Common myeloid progenitor, CD34-positive (primary cell): Measurements from ENCODE around the gene C19orf12.

Experiments used
- CTCF ChIA-PET: fragments of 350-600 bp; sonication (Branson Sonifier 250); formaldehyde crosslinking; loops from one replicate; lab custom pipeline; 2021; ENCODE audit warnings: antibody characterized with exemption; lab: Charles Lee
- POLR2A ChIA-PET: fragments of 350-600 bp; sonication (Branson Sonifier 250); formaldehyde crosslinking; loops from one replicate; lab custom pipeline; 2021; ENCODE audit warnings: antibody characterized with exemption; lab: Charles Lee
- DNase-seq, 3 donors: peaks; one replicate each; pipeline versions ENCODE4 v3.0.0 to v3.0.0-alpha.2; 2013
- H3K27ac ChIP-seq, 2 experiments: 1 replicate in 1 of 2; 2 replicates in 1 of 2; pipeline ENCODE4 v1.7.0; 2013; ENCODE audit warnings: inconsistent platforms in 2 of 2, low read length in 2 of 2, mild to moderate bottlenecking in 2 of 2, low read depth in 1 of 2, moderate library complexity in 1 of 2; ENCODE audit not compliant: severe bottlenecking in 2 of 2, insufficient read depth in 1 of 2, poor library complexity in 1 of 2
- H3K27me3 ChIP-seq, 5 experiments: replicated peaks in 2 of 5; 1 replicate in 3 of 5; 2 replicates in 2 of 5; pipeline versions ENCODE4 v1.6.1 to v1.7.0; 2013; ENCODE audit warnings: low read length in 4 of 5, mild to moderate bottlenecking in 2 of 5, moderate library complexity in 2 of 5, inconsistent platforms in 1 of 5; ENCODE audit not compliant: insufficient read depth in 5 of 5, control insufficient read depth in 4 of 5
- H3K36me3 ChIP-seq, 4 experiments: 1 replicate in 2 of 4; 2 replicates in 2 of 4; pipeline versions ENCODE4 v1.6.1 to v1.7.0; 2013; ENCODE audit warnings: low read length in 3 of 4, control low read depth in 1 of 4, mild to moderate bottlenecking in 1 of 4; ENCODE audit not compliant: control insufficient read depth in 4 of 4, insufficient read depth in 4 of 4
- H3K4me1 ChIP-seq, 4 experiments: 1 replicate in 3 of 4; 2 replicates in 1 of 4; pipeline versions ENCODE4 v1.6.1 to v1.7.1; 2013; ENCODE audit warnings: low read length in 3 of 4, mild to moderate bottlenecking in 3 of 4, control low read depth in 1 of 4, inconsistent platforms in 1 of 4, moderate library complexity in 1 of 4; ENCODE audit not compliant: control insufficient read depth in 4 of 4, insufficient read depth in 4 of 4; ENCODE audit errors: control extremely low read depth in 1 of 4
- H3K4me3 ChIP-seq, 7 experiments: 1 replicate in 4 of 7; 2 replicates in 3 of 7; pipeline versions ENCODE4 v1.5.1 to v1.7.0; 2013; ENCODE audit warnings: mild to moderate bottlenecking in 7 of 7, low read length in 6 of 7, moderate library complexity in 6 of 7, inconsistent platforms in 2 of 7, low read depth in 2 of 7, control low read depth in 1 of 7; ENCODE audit not compliant: insufficient read depth in 4 of 7, control insufficient read depth in 1 of 7; ENCODE audit errors: extremely low read depth in 1 of 7
- H3K9me3 ChIP-seq, 5 experiments: 1 replicate in 4 of 5; 2 replicates in 1 of 5; pipeline versions ENCODE4 v1.6.1 to v1.7.1; 2013; ENCODE audit warnings: low read length in 4 of 5, mild to moderate bottlenecking in 2 of 5, inconsistent platforms in 1 of 5, low read depth in 1 of 5, moderate library complexity in 1 of 5; ENCODE audit not compliant: control insufficient read depth in 4 of 5, insufficient read depth in 2 of 5; ENCODE audit errors: control extremely low read depth in 1 of 5
- WGBS: methylation state at CpG from one replicate; pipeline ENCODE4 v1.1.5; 2013; ENCODE audit not compliant: insufficient coverage; 5-methylcytosine and 5-hydroxymethylcytosine counted together

The C19orf12 gene

DNA sequence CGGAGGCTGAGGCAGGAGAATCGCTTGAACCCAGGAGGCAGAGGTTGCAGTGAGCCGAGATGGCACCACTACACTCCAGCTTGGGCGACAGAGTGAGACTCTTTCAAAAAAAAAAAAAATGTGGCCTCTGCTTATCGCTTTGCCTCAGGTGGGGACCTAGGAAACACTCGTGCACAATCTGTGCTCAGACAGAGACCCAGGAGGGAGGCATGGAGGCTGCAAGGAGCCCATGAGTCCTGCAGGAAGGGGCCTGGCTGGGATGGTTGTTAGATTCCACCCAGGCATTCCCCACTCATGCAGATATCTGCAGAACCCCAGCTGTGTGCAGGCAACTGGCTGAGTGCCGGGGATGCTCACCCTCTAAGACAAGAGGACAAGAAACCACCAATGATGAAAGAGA lies 43.8 kb upstream of the C19orf12 start:
- no peaks in the 10 kb centered on the region for H3K27me3 ChIP-seq
- POLR2A ChIA-PET = no interaction called here
- WGBS = 97% methylated on average over 7 of the region's 7 CpGs
- H3K36me3 ChIP-seq = no peaks in the 10 kb centered on the region
- no peak for DNase-seq
- no peak overlapping the region for H3K4me3 ChIP-seq
- no peak overlapping the region for H3K27ac ChIP-seq
- peaks cover 0 to 3% (median 1%) of the 10 kb centered on the region in 4 experiments for H3K4me1 ChIP-seq
- CTCF ChIA-PET = interaction anchor here (2.0 to 6.5 kb wide), 3 partner anchors 10 to 121 kb away, joined by 5 to 39 read pairs (median 37); no protein-coding TSS in a partner anchor
- H3K9me3 ChIP-seq = no peaks in the 10 kb centered on the region

DNA sequence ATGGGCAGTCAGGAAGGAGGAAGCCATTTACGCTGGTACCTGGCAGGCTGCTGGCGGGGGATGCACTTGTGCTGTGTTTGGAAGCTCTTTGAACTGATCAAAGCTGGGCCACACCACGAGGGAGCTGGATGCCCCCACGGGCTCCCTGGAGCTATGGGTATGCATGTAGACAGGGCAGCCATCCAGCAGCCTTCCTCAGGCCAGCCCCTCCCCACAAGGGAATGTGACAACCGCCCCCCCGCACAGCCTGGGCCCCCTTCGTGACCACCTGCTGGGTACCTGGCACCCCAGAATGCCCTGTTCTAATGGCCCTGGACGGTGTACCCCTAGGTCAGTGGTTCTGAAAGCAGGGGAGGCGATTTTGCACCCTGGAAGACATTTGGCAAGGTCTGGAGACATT lies 42.5 kb upstream of the C19orf12 start:
- no peaks in the 10 kb centered on the region for H3K36me3 ChIP-seq
- H3K9me3 ChIP-seq = no peaks in the 10 kb centered on the region
- H3K4me1 ChIP-seq = peaks cover 0 to 3% (median 1%) of the 10 kb centered on the region in 4 experiments
- DNase-seq = no peak
- POLR2A ChIA-PET = no interaction called here
- CTCF ChIA-PET = interaction anchor here (1.0 to 6.5 kb wide), 4 partner anchors 12 to 115 kb away, joined by 3 to 39 read pairs (median 20); no protein-coding TSS in a partner anchor
- H3K4me3 ChIP-seq = no peak overlapping the region
- 97% methylated on average over 7 of the region's 9 CpGs for WGBS
- H3K27me3 ChIP-seq = no peaks in the 10 kb centered on the region
- no peak overlapping the region for H3K27ac ChIP-seq

GRCh38 chr19:29753934-29754305 lies 38.9 kb upstream of the C19orf12 start:
- Histone ChIP-seq H3K4me1 (no peaks in the 10 kb centered on the region), H3K4me3 (no peak overlapping the region), H3K36me3 (no peaks in the 10 kb centered on the region), H3K27me3 (no peaks in the 10 kb centered on the region), H3K27ac (no peak overlapping the region), H3K9me3 (no peaks in the 10 kb centered on the region)
- ChIA-PET POLR2A (no interaction called here), CTCF (interaction anchor here (1.7 kb wide), 1 partner anchor 10 kb away, joined by 5 read pairs; no protein-coding TSS in a partner anchor)
- DNase-seq = no peak
- 93% methylated on average over 7 of the region's 7 CpGs for WGBS

GRCh38 chr19:29753190-29753933 lies 38.3 kb upstream of the C19orf12 start:
- DNase-seq = no peak
- no peaks in the 10 kb centered on the region for H3K27me3 ChIP-seq
- POLR2A ChIA-PET = no interaction called here
- H3K9me3 ChIP-seq = no peaks in the 10 kb centered on the region
- H3K4me1 ChIP-seq = no peaks in the 10 kb centered on the region
- no peaks in the 10 kb centered on the region for H3K36me3 ChIP-seq
- H3K27ac ChIP-seq = no peak overlapping the region
- CTCF ChIA-PET = interaction anchor here (0.9 to 1.7 kb wide), 4 partner anchors 10 to 126 kb away, joined by 3 to 5 read pairs (median 3); no protein-coding TSS in a partner anchor
- WGBS = 99% methylated on average over 14 of the region's 16 CpGs
- no peak overlapping the region for H3K4me3 ChIP-seq

DNA sequence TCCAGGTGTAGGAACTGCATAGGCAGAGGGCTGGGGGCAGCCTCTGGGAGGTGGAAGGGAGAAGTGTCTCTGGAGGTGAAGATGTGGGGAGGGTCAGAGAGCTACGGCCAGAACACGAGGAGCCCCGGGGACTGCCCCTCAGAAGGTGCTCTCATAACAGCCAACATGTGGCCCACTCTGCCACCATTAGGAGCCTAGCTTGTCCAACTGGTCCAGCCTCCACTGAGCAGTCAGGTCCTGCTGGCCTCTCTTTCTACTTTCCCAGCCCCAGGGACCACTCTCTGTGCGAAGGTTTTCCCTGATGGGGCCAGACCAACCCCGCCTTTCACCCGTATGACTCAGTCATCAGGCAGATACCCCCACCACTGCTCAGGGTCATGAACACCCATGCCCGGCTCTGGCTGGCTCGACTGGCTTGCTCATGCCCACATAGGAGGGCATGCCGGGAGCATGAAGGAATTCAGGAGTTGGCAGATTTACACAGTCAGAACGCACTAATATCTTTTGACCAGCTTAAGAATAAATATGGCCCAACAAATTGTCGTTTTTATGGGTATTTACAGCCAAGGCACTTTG lies 37.5 kb upstream of the C19orf12 start:
- ChIA-PET POLR2A (no interaction called here), CTCF (interaction anchor here (0.9 to 1.7 kb wide), 6 partner anchors 9 to 127 kb away, joined by 3 to 5 read pairs (median 3); no protein-coding TSS in a partner anchor)
- no peak overlapping the region for H3K4me3 ChIP-seq
- no peaks in the 10 kb centered on the region for H3K36me3 ChIP-seq
- no peaks in the 10 kb centered on the region for H3K27me3 ChIP-seq
- H3K4me1 ChIP-seq = no peaks in the 10 kb centered on the region
- H3K9me3 ChIP-seq = no peaks in the 10 kb centered on the region
- no peak for DNase-seq
- no peak overlapping the region for H3K27ac ChIP-seq
- 96% methylated on average over 8 of the region's 11 CpGs for WGBS

- no peak overlapping the region for H3K4me3 ChIP-seq
- 100% methylated on average over 2 of the region's 3 CpGs for WGBS
Measured at GRCh38 chr19:29751932-29752331, 36.9 kb upstream of the C19orf12 start.

DNA sequence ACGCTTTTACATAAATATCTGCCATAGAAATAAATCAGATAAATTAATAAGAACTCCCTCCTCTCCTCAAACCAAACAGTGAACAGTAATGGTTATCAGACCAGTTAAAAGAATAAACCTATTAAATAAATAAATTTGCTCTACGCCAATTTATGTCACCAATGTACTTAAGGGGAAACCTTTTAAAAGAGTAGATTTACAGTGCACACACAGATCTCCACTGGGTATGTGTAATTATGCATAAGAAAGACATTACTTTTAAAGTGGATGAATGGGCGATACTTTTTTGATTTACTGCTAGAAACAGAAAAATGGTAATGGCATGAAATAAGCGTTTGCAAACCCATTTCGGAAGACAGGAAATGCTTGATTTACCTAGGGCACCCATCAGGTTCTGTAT lies 34.9 kb upstream of the C19orf12 start:
- H3K36me3 ChIP-seq = no peaks in the 10 kb centered on the region
- ChIA-PET CTCF (no interaction called here), POLR2A (no interaction called here)
- 94% methylated on average over 3 of the region's 5 CpGs for WGBS
- H3K27me3 ChIP-seq = no peaks in the 10 kb centered on the region
- H3K9me3 ChIP-seq = no peaks in the 10 kb centered on the region
- no peak overlapping the region for H3K4me3 ChIP-seq
- H3K4me1 ChIP-seq = no peaks in the 10 kb centered on the region
- no peak for DNase-seq
- no peak overlapping the region for H3K27ac ChIP-seq

More at GRCh38 chr19:29751932-29752331, 36.9 kb upstream of the C19orf12 start:
- H3K4me1 ChIP-seq = no peaks in the 10 kb centered on the region
- ChIA-PET CTCF (interaction anchor here (0.7 to 1.7 kb wide), 5 partner anchors 11 to 117 kb away, joined by 3 to 5 read pairs (median 3); no protein-coding TSS in a partner anchor), POLR2A (no interaction called here)
- H3K27me3 ChIP-seq = no peaks in the 10 kb centered on the region
- H3K36me3 ChIP-seq = no peaks in the 10 kb centered on the region
- no peak overlapping the region for H3K27ac ChIP-seq
- no peak for DNase-seq
- no peaks in the 10 kb centered on the region for H3K9me3 ChIP-seq
